Upper lobe of left lung (tissue), 6 donors: ENCODE results near the gene GDE1. TPM values are rescaled to one million over a fixed set of nuclear protein-coding genes. Genes with fewer than 3 reads are reported as not detected.

Source experiments
- ATAC-seq, 2 donors: fragments of 200-7000 bp; cut with Tn5 transposase; one replicate each; pipeline ENCODE4 v1.9.1; 2022; ENCODE audit warnings: mild to moderate bottlenecking in 2 of 2, moderate library complexity in 2 of 2; ENCODE audit not compliant: low FRiP score in 2 of 2
- DNase-seq, 2 donors: peaks; one replicate each; pipeline ENCODE4 v3.0.0-alpha.2; 2019 to 2020
- H3K27ac ChIP-seq, 4 donors: fragments of 200-600 bp; sonication (generic); one replicate each; pipeline ENCODE4 v1.5.1; 2016 to 2019
- H3K27me3 ChIP-seq, 4 donors: fragments of 200-600 bp; sonication (generic); one replicate each; pipeline ENCODE4 v1.5.1; 2017 to 2019
- H3K36me3 ChIP-seq, 4 donors: fragments of 200-600 bp; sonication (generic); one replicate each; pipeline ENCODE4 v1.5.1; 2016 to 2019
- H3K4me1 ChIP-seq, 4 donors: fragments of 200-600 bp; sonication (generic); one replicate each; pipeline ENCODE4 v1.5.1; 2018 to 2019
- H3K4me3 ChIP-seq, 4 donors: fragments of 200-600 bp; sonication (generic); one replicate each; pipeline ENCODE4 v1.5.1; 2017 to 2019; ENCODE audit warnings: mild to moderate bottlenecking in 2 of 4, moderate library complexity in 1 of 4
- H3K9me3 ChIP-seq, 4 donors: fragments of 200-600 bp; sonication (generic); one replicate each; pipeline ENCODE4 v1.5.1; 2018 to 2019
- EP300 ChIP-seq, 4 donors: sonication (generic); formaldehyde crosslinking; IDR thresholded peaks; one replicate each; pipeline ENCODE4 v1.5.1; 2017; ENCODE audit warnings: antibody characterized with exemption in 4 of 4, control low read depth in 2 of 4
- POLR2A ChIP-seq, 4 donors: fragments of 450-650 bp; IDR thresholded peaks; one replicate each; pipeline ENCODE4 v1.5.1; 2016 to 2017; ENCODE audit warnings: antibody characterized with exemption in 4 of 4, mild to moderate bottlenecking in 2 of 4
- POLR2AphosphoS5 ChIP-seq, 2 donors: sonication (generic); formaldehyde crosslinking; IDR thresholded peaks; one replicate each; pipeline ENCODE4 v1.5.1; 2017; ENCODE audit warnings: antibody characterized with exemption in 2 of 2
- WGBS, 2 donors: methylation state at CpG; one replicate each; pipeline ENCODE4 v1.1.5; 2017 to 2018; 5-methylcytosine and 5-hydroxymethylcytosine counted together
- total RNA-seq, 6 donors: library from RNA; depleted of rRNA in 4 of 6; stranded (reverse); fragments of >200 nt in 4 of 6; gene quantifications; one replicate each; pipeline versions ENCODE4 v1.1.0 to v1.2.1, GENCODE V29; 2016 to 2021
- TF ChIP-seq, protein P1 (sequence below), 6 experiments: fragments of 450-650 bp in 4 of 6; fragments of 200-600 bp in 2 of 6; sonication (generic) in 2 of 6; IDR thresholded peaks; one replicate each; pipeline ENCODE4 v1.5.1; 2016 to 2019; ENCODE audit warnings: antibody characterized with exemption in 6 of 6
- donor health status: DM: no; HTN: no; CAD: no; lungs with moderate emphysema.
- donor health status: DM: no; HTN: yes; CAD: no; lungs with severe emphysema.

Gene GDE1
- total RNA-seq, 6 donors from 2014 or later = 33.5 to 93.6 (median 88.2) TPM

- no peaks in the 10 kb centered on the region for H3K9me3 ChIP-seq
- peaks cover 0 to 7% (median 3%) of the 10 kb centered on the region in 4 donors for H3K4me1 ChIP-seq
- WGBS, 2 donors = 92 to 98% methylated on average over 4 of the region's 4 CpGs
- H3K27ac ChIP-seq = no peak overlapping the region
- no peak overlapping the region for H3K4me3 ChIP-seq
- DNase-seq = no peak
- ATAC-seq = no peak
- no peaks in the 10 kb centered on the region for H3K27me3 ChIP-seq
- H3K36me3 ChIP-seq = peaks cover 0 to 34% (median 11%) of the 10 kb centered on the region in 4 donors
- TF ChIP-seq, protein P1, sequence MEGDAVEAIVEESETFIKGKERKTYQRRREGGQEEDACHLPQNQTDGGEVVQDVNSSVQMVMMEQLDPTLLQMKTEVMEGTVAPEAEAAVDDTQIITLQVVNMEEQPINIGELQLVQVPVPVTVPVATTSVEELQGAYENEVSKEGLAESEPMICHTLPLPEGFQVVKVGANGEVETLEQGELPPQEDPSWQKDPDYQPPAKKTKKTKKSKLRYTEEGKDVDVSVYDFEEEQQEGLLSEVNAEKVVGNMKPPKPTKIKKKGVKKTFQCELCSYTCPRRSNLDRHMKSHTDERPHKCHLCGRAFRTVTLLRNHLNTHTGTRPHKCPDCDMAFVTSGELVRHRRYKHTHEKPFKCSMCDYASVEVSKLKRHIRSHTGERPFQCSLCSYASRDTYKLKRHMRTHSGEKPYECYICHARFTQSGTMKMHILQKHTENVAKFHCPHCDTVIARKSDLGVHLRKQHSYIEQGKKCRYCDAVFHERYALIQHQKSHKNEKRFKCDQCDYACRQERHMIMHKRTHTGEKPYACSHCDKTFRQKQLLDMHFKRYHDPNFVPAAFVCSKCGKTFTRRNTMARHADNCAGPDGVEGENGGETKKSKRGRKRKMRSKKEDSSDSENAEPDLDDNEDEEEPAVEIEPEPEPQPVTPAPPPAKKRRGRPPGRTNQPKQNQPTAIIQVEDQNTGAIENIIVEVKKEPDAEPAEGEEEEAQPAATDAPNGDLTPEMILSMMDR (IDR thresholded peaks at IDR 0.05) = no peak
- TF ChIP-seq POLR2AphosphoS5 (IDR thresholded peaks at IDR 0.05) (no peak), POLR2A (IDR thresholded peaks at IDR 0.05) (no peak), EP300 (IDR thresholded peaks at IDR 0.05) (no peak)
Observed at GRCh38 chr16:19486051-19486450, 35.8 kb downstream of the GDE1 start.

DNA sequence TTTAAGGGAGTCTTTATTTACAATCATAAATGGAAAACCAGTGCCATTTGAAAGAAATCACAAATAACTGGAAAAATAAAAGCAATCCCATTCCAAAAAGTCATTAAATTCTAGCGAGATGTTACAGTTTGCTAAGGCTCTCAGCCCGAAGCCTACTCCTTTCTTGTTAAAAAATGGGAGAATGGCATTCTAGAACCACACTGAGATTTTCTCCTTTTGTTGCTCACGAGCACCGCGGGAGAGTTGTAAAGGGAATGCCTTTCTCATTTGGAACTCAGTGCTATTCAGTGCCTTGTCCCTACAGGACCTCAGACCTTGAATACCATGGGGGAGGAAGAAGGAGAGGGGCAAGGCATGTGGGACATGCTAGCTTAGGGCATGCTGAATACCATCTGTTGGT is 36.3 kb downstream of the GDE1 start:
- Histone ChIP-seq H3K4me3 (no peak overlapping the region), H3K27me3 (no peaks in the 10 kb centered on the region), H3K27ac (no peak overlapping the region), H3K9me3 (no peaks in the 10 kb centered on the region), H3K4me1 (peaks cover 0 to 7% (median 3%) of the 10 kb centered on the region in 4 donors), H3K36me3 (peaks cover 0 to 34% (median 13%) of the 10 kb centered on the region in 4 donors)
- ATAC-seq (no peak), DNase-seq (no peak)
- TF ChIP-seq, protein P1 (IDR thresholded peaks at IDR 0.05) = no peak
- TF ChIP-seq POLR2AphosphoS5 (IDR thresholded peaks at IDR 0.05) = no peak
- no peak for TF ChIP-seq EP300 (IDR thresholded peaks at IDR 0.05)
- WGBS, 2 donors = 91 to 93% methylated on average over 5 of the region's 5 CpGs

DNA sequence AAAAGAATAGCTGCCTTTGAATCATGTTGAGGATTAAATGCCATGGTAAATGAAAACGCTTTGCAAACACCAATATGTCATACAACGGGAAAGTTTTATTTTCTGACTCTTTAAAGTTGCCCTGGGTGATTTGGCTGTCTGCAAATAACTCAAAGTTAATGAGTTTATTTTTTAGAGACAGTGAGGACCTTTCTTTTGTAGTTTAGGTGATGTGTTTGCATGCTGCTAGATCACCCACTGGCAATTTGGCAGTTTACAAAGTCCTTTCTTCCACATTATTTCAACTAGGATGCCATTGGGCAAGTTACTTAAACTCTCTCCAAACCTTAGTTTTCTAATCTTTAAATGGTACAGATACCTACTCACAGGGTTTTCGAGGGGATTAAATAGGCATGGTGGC is 37.8 kb downstream of the GDE1 start:
- 85 to 90% methylated on average over 3 of the region's 3 CpGs for WGBS, 2 donors
- peaks cover 0 to 7% (median 3%) of the 10 kb centered on the region in 4 donors for H3K4me1 ChIP-seq
- H3K9me3 ChIP-seq = no peaks in the 10 kb centered on the region
- H3K27me3 ChIP-seq = no peaks in the 10 kb centered on the region
- no peak for ATAC-seq
- DNase-seq = no peak
- H3K27ac ChIP-seq = no peak overlapping the region
- TF ChIP-seq, protein P1 (IDR thresholded peaks at IDR 0.05) = no peak
- TF ChIP-seq POLR2AphosphoS5 (IDR thresholded peaks at IDR 0.05) = no peak
- no peak overlapping the region for H3K4me3 ChIP-seq
- peaks cover 0 to 31% (median 13%) of the 10 kb centered on the region in 4 donors for H3K36me3 ChIP-seq

GRCh38 chr16:19482291-19482690 is 39.6 kb downstream of the GDE1 start:
- TF ChIP-seq POLR2AphosphoS5 (IDR thresholded peaks at IDR 0.05) (no peak), EP300 (IDR thresholded peaks at IDR 0.05) (no peak)
- TF ChIP-seq, protein P1 (IDR thresholded peaks at IDR 0.05) = no peak
- H3K36me3 ChIP-seq = peaks cover 0 to 38% (median 13%) of the 10 kb centered on the region in 4 donors
- no peaks in the 10 kb centered on the region for H3K27me3 ChIP-seq
- H3K27ac ChIP-seq = no peak overlapping the region
- ATAC-seq (no peak), DNase-seq (no peak)
- 67 to 96% methylated on average over 1 of the region's 1 CpG for WGBS, 2 donors
- H3K4me3 ChIP-seq = no peak overlapping the region
- H3K9me3 ChIP-seq = no peaks in the 10 kb centered on the region
- H3K4me1 ChIP-seq = no peaks in the 10 kb centered on the region

DNA sequence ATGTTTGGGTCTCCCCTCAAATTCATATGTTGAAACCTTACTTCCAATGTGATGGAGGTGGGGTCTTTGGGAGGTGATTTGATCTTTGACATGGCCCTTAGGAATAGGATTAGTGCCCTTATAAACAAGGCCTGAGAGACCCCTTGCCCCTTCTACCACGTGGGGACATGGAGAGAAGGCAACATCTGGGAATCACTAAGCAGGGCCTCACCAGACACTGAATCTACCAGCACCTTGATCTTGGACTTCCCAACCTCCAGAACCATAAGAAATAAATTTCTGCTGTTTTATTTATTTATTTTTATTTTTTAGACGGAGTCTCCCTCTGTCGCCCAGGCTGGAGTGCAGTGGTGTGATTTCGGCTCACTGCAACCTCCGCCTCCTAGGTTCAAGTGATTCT is 40.1 kb downstream of the GDE1 start:
- Histone ChIP-seq H3K27me3 (no peaks in the 10 kb centered on the region), H3K9me3 (no peaks in the 10 kb centered on the region), H3K4me1 (no peaks in the 10 kb centered on the region), H3K36me3 (peaks cover 0 to 34% (median 13%) of the 10 kb centered on the region in 4 donors), H3K4me3 (no peak overlapping the region), H3K27ac (no peak overlapping the region)
- DNase-seq = no peak
- TF ChIP-seq EP300 (IDR thresholded peaks at IDR 0.05) = no peak
- no peak for TF ChIP-seq POLR2AphosphoS5 (IDR thresholded peaks at IDR 0.05)
- no peak for TF ChIP-seq POLR2A (IDR thresholded peaks at IDR 0.05)
- TF ChIP-seq, protein P1 (IDR thresholded peaks at IDR 0.05) = no peak
- 90 to 95% methylated on average over 5 of the region's 5 CpGs for WGBS, 2 donors
- no peak for ATAC-seq
